Activated CD8-positive, alpha-beta T cell treated with anti-CD3 and anti-CD28 coated beads for 36 hours (primary cell): ENCODE data around the gene NIPBL. TPM values are rescaled to one million over a fixed set of nuclear protein-coding genes. Genes with fewer than 3 reads are reported as not detected.

ENCODE experiments used
- ATAC-seq: fragments of 200-7000 bp; cut with Tn5 transposase; one replicate; pipeline ENCODE4 v1.10.0; 2021; ENCODE audit warnings: mild to moderate bottlenecking, moderate library complexity
- CTCF ChIA-PET: fragments of 350-600 bp; sonication (Branson Sonifier 250); formaldehyde crosslinking; loops from one replicate; lab custom pipeline; 2021; ENCODE audit warnings: antibody characterized with exemption; lab: Charles Lee
- POLR2A ChIA-PET: fragments of 350-600 bp; sonication (Branson Sonifier 250); formaldehyde crosslinking; loops from one replicate; lab custom pipeline; 2021; ENCODE audit warnings: antibody characterized with exemption; lab: Charles Lee
- DNase-seq: peaks from one replicate; pipeline ENCODE4 v3.0.0-alpha.2; 2020
- H3K27ac Mint-ChIP-seq: one replicate; pipeline ENCODE4 v1.8.0; 2021; ENCODE audit warnings: mild to moderate bottlenecking, mixed read lengths
- H3K27me3 Mint-ChIP-seq: one replicate; pipeline ENCODE4 v1.8.0; 2021; ENCODE audit warnings: mixed read lengths
- H3K36me3 Mint-ChIP-seq: one replicate; pipeline ENCODE4 v1.8.0; 2021; ENCODE audit warnings: low read depth, mixed read lengths
- H3K4me1 Mint-ChIP-seq: one replicate; pipeline ENCODE4 v1.8.0; 2021; ENCODE audit warnings: low read depth, mixed read lengths
- H3K4me3 Mint-ChIP-seq: one replicate; pipeline ENCODE4 v1.8.0; 2021; ENCODE audit warnings: mild to moderate bottlenecking, moderate library complexity, mixed read lengths
- H3K9me3 Mint-ChIP-seq: one replicate; pipeline ENCODE4 v1.8.0; 2021; ENCODE audit warnings: mixed read lengths
- CTCF ChIP-seq: fragments of 200-600 bp; IDR thresholded peaks from one replicate; pipeline ENCODE4 v1.8.0; 2022; ENCODE audit warnings: antibody characterized with exemption, mild to moderate bottlenecking
- intact Hi-C: fragments of 100-400 bp; cut with micrococcal nuclease; formaldehyde crosslinking; loops from one replicate; pipeline ENCODE4 v1.10.0; 2022
- total RNA-seq, 2 experiments: library from RNA; stranded (reverse); gene quantifications; one replicate each; pipeline ENCODE4 v1.2.3, GENCODE V29; 2021

Gene NIPBL
- total RNA-seq, 2 experiments from 2014 or later: 39.6 to 40.2 TPM

GRCh38 chr5:36939969-36940858, 63.6 kb downstream of the NIPBL start:
- H3K4me3 Mint-ChIP-seq: no peak overlapping the region
- ChIA-PET POLR2A (interaction anchor here (0.6 kb wide), 1 partner anchor 55 kb away, joined by 4 read pairs; no protein-coding TSS in a partner anchor), CTCF (interaction anchor here (1.2 to 1.5 kb wide), 2 partner anchors 15 to 64 kb away, joined by 3 to 6 read pairs; no protein-coding TSS in a partner anchor)
- H3K27ac Mint-ChIP-seq: no peak overlapping the region
- DNase-seq: no peak
- intact Hi-C loops: no loop called here
- H3K4me1 Mint-ChIP-seq: peaks cover 67% of the 10 kb centered on the region
- H3K36me3 Mint-ChIP-seq: peaks cover 6% of the 10 kb centered on the region
- no peaks in the 10 kb centered on the region for H3K27me3 Mint-ChIP-seq
- ATAC-seq: no peak
- no peaks in the 10 kb centered on the region for H3K9me3 Mint-ChIP-seq
- no peak for TF ChIP-seq CTCF

- peaks cover 60% of the 10 kb centered on the region for H3K4me1 Mint-ChIP-seq
- no peaks in the 10 kb centered on the region for H3K9me3 Mint-ChIP-seq
- ChIA-PET CTCF (no interaction called here), POLR2A (no interaction called here)
- H3K36me3 Mint-ChIP-seq: peaks cover 1% of the 10 kb centered on the region
- no peak overlapping the region for H3K4me3 Mint-ChIP-seq
- H3K27ac Mint-ChIP-seq: no peak overlapping the region
- no peak for DNase-seq
- no peak for TF ChIP-seq CTCF
- ATAC-seq: no peak
- no peaks in the 10 kb centered on the region for H3K27me3 Mint-ChIP-seq
- intact Hi-C loops: no loop called here
Observed at GRCh38 chr5:36943584-36943983, 67.0 kb downstream of the NIPBL start.

GRCh38 chr5:36944024-36944423, 67.5 kb downstream of the NIPBL start:
- Mint-ChIP-seq H3K9me3 (no peaks in the 10 kb centered on the region), H3K4me1 (peaks cover 59% of the 10 kb centered on the region), H3K36me3 (peaks cover 1% of the 10 kb centered on the region), H3K27ac (no peak overlapping the region), H3K4me3 (no peak overlapping the region), H3K27me3 (no peaks in the 10 kb centered on the region)
- intact Hi-C loops: loop anchor here (2.0 kb wide), 1 partner anchor 67 kb away; the partner anchor contains the start of gene NIPBL
- TF ChIP-seq CTCF: no peak
- ChIA-PET POLR2A (no interaction called here), CTCF (interaction anchor here (1.0 to 3.7 kb wide), 3 partner anchors 11 to 78 kb away, joined by 3 to 30 read pairs (median 10); partner anchors contain the start of gene NIPBL)
- DNase-seq: no peak
- no peak for ATAC-seq

- POLR2A ChIA-PET: interaction anchor here (1.1 kb wide), 1 partner anchor 68 kb away, joined by 3 read pairs; the partner anchor contains the start of gene NIPBL
- Mint-ChIP-seq H3K9me3 (no peaks in the 10 kb centered on the region), H3K4me3 (no peak overlapping the region), H3K27me3 (no peaks in the 10 kb centered on the region), H3K36me3 (no peaks in the 10 kb centered on the region), H3K4me1 (peaks cover 55% of the 10 kb centered on the region), H3K27ac (no peak overlapping the region)
- no peak for DNase-seq
- ATAC-seq: no peak
- peak; percentile 66 for TF ChIP-seq CTCF
- CTCF ChIA-PET: interaction anchor here (0.9 to 3.7 kb wide), 5 partner anchors 10 to 101 kb away, joined by 3 to 30 read pairs (median 7); partner anchors contain the start of gene NIPBL
- intact Hi-C loops: loop anchor here (2.0 to 5.0 kb wide), 2 partner anchors 68 to 207 kb away; partner anchors contain the start of gene NIPBL
Observed at GRCh38 chr5:36944607-36945225, 68.1 kb downstream of the NIPBL start.
